CD4-positive, alpha-beta T cell (primary cell): Measurements from ENCODE around the gene GPS2. TPM values are rescaled to one million over a fixed set of nuclear protein-coding genes. Genes with fewer than 3 reads are reported as not detected.
A peak's percentile ranks its signal among the peaks of the same experiment; 100 is the strongest.

ENCODE experiments used
- ATAC-seq: fragments of 200-7000 bp; cut with Tn5 transposase; one replicate; pipeline ENCODE4 v1.10.0; 2022; ENCODE audit warnings: mild to moderate bottlenecking; ENCODE audit not compliant: poor library complexity
- CTCF ChIA-PET: fragments of 350-600 bp; sonication (Branson Sonifier 250); formaldehyde crosslinking; loops from one replicate; lab custom pipeline; 2021; ENCODE audit warnings: antibody characterized with exemption, inconsistent platforms; lab: Charles Lee
- POLR2A ChIA-PET: fragments of 350-600 bp; sonication (Branson Sonifier 250); formaldehyde crosslinking; loops from one replicate; lab custom pipeline; 2021; ENCODE audit warnings: antibody characterized with exemption, inconsistent platforms; lab: Charles Lee
- DNase-seq, 14 experiments: peaks; one replicate each; pipeline ENCODE4 v3.0.0-alpha.2; 2013 to 2020; ENCODE audit warnings: mixed read lengths in 2 of 14
- H3K27ac ChIP-seq, 2 donors: one replicate each; pipeline versions ENCODE4 v1.5.1 to v1.7.0; 2013; ENCODE audit warnings: low read length in 2 of 2, low read depth in 1 of 2, mild to moderate bottlenecking in 1 of 2
- H3K27me3 ChIP-seq, 2 experiments: 1 replicate in 1 of 2; 2 replicates in 1 of 2; pipeline versions ENCODE4 v1.6.1 to v1.7.0; 2013; ENCODE audit warnings: low read length in 2 of 2, control low read depth in 1 of 2, mild to moderate bottlenecking in 1 of 2, moderate library complexity in 1 of 2; ENCODE audit not compliant: insufficient read depth in 2 of 2, control insufficient read depth in 1 of 2
- H3K36me3 ChIP-seq: one replicate; pipeline ENCODE4 v1.6.1; 2013; ENCODE audit warnings: low read length, control low read depth; ENCODE audit not compliant: insufficient read depth
- H3K4me1 ChIP-seq: one replicate; pipeline ENCODE4 v1.6.1; 2013; ENCODE audit warnings: low read length, control low read depth; ENCODE audit not compliant: insufficient read depth
- H3K4me3 ChIP-seq: one replicate; pipeline ENCODE4 v1.5.1; 2013; ENCODE audit warnings: mild to moderate bottlenecking, low read length, moderate library complexity
- H3K9me3 ChIP-seq, 2 experiments: 1 replicate in 1 of 2; 2 replicates in 1 of 2; pipeline versions ENCODE4 v1.6.1 to v1.7.0; 2013; ENCODE audit warnings: low read length in 2 of 2, mild to moderate bottlenecking in 2 of 2, control low read depth in 1 of 2, moderate library complexity in 1 of 2; ENCODE audit not compliant: control insufficient read depth in 1 of 2, insufficient read depth in 1 of 2
- H3K27ac Mint-ChIP-seq: one replicate; pipeline ENCODE4 v1.8.0; 2020; ENCODE audit warnings: mixed read lengths
- H3K27me3 Mint-ChIP-seq: one replicate; pipeline ENCODE4 v1.8.0; 2021; ENCODE audit warnings: mixed read lengths
- H3K36me3 Mint-ChIP-seq: one replicate; pipeline ENCODE4 v1.8.0; 2021; ENCODE audit warnings: low read depth, mixed read lengths
- H3K4me1 Mint-ChIP-seq: one replicate; pipeline ENCODE4 v1.8.0; 2021; ENCODE audit warnings: low read depth, mixed read lengths
- H3K4me3 Mint-ChIP-seq: one replicate; pipeline ENCODE4 v1.8.0; 2020; ENCODE audit warnings: mild to moderate bottlenecking, mixed read lengths
- H3K9me3 Mint-ChIP-seq: one replicate; pipeline ENCODE4 v1.8.0; 2020; ENCODE audit warnings: mixed read lengths
- CTCF ChIP-seq: fragments of 200-600 bp; IDR thresholded peaks from one replicate; pipeline ENCODE4 v1.8.0; 2022; ENCODE audit warnings: antibody characterized with exemption, mild to moderate bottlenecking
- intact Hi-C, 2 experiments: fragments of 100-400 bp; cut with DNase I in 1 of 2; cut with micrococcal nuclease in 1 of 2; formaldehyde crosslinking; loops; one replicate each; pipeline versions ENCODE4 v1.15.1 to v1.9.0; 2023 to 2025; cut with DNase I, micrococcal nuclease
- total RNA-seq, 174 experiments: library from RNA in 2 of 174; stranded (reverse) in 2 of 174; gene quantifications; one replicate each; pipeline ENCODE4 v1.2.3 and lab custom pipeline; 2021 to 2026

GPS2 gene
- total RNA-seq, 2 experiments from 2014 or later, result 122 to 140 TPM

GRCh38 chr17:7352910-7353635, 37.9 kb upstream of the GPS2 start:
- H3K9me3 Mint-ChIP-seq, result no peaks in the 10 kb centered on the region
- DNase-seq, result peak in 1 of 14 experiments; percentile 45
- H3K27ac Mint-ChIP-seq, result peak overlapping the region; percentile 86
- CTCF ChIA-PET, result interaction anchor here (5.1 kb wide), 1 partner anchor 83 kb away, joined by 55 read pairs; the partner anchor contains the start of gene TMEM102
- TF ChIP-seq CTCF, result no peak
- H3K4me1 Mint-ChIP-seq, result peaks cover 49% of the 10 kb centered on the region
- Histone ChIP-seq H3K4me3 (no peak overlapping the region), H3K27ac (no peak overlapping the region), H3K9me3 (no peaks in the 10 kb centered on the region), H3K27me3 (no peaks in the 10 kb centered on the region), H3K4me1 (peaks cover 59% of the 10 kb centered on the region), H3K36me3 (peaks cover 23% of the 10 kb centered on the region)
- no peaks in the 10 kb centered on the region for H3K27me3 Mint-ChIP-seq
- ATAC-seq, result no peak
- H3K36me3 Mint-ChIP-seq, result peaks cover 25% of the 10 kb centered on the region
- POLR2A ChIA-PET, result interaction anchor here (1.2 to 1.3 kb wide), 3 partner anchors 23 to 231 kb away, joined by 4 to 5 read pairs (median 4); partner anchors contain the start of gene MPDU1
- intact Hi-C loops, result loop anchor here (5.0 to 10.0 kb wide), 4 partner anchors 52 to 311 kb away; partner anchors contain the start of genes FGF11 (in 1 of the 2), NLGN2 (in 1 of the 2), SLC16A11 (in 1 of the 2) and TMEM102 (in 1 of the 2)
- H3K4me3 Mint-ChIP-seq, result peak overlapping the region; percentile 90

GRCh38 chr17:7352503-7352889, 37.3 kb upstream of the GPS2 start:
- ChIA-PET CTCF (no interaction called here), POLR2A (no interaction called here)
- ATAC-seq (no peak), DNase-seq (no peak)
- Mint-ChIP-seq H3K4me3 (peak overlapping the region; percentile 90), H3K9me3 (no peaks in the 10 kb centered on the region), H3K27me3 (no peaks in the 10 kb centered on the region), H3K36me3 (peaks cover 31% of the 10 kb centered on the region), H3K4me1 (peaks cover 49% of the 10 kb centered on the region), H3K27ac (peak overlapping the region; percentile 86)
- Histone ChIP-seq H3K36me3 (peaks cover 29% of the 10 kb centered on the region), H3K27ac (peak overlapping the region; percentile 69 to 75), H3K4me3 (peak overlapping the region; percentile 66), H3K4me1 (peaks cover 59% of the 10 kb centered on the region), H3K9me3 (no peaks in the 10 kb centered on the region), H3K27me3 (no peaks in the 10 kb centered on the region)
- no peak for TF ChIP-seq CTCF
- intact Hi-C loops, result loop anchor here (5.0 to 10.0 kb wide), 4 partner anchors 52 to 310 kb away; partner anchors contain the start of genes FGF11 (in 1 of the 2), NLGN2 (in 1 of the 2), SLC16A11 (in 1 of the 2) and TMEM102 (in 1 of the 2)

- Histone ChIP-seq H3K4me1 (peaks cover 59% of the 10 kb centered on the region), H3K27ac (peak within 1 kb of the TSS; percentile 69 to 75), H3K4me3 (peak within 1 kb of the TSS; percentile 66), H3K27me3 (no peaks in the 10 kb centered on the region), H3K36me3 (peaks cover 35% of the 10 kb centered on the region), H3K9me3 (no peaks in the 10 kb centered on the region)
- Mint-ChIP-seq H3K27me3 (no peaks in the 10 kb centered on the region), H3K4me3 (peak within 1 kb of the TSS; percentile 90), H3K9me3 (no peaks in the 10 kb centered on the region), H3K36me3 (peaks cover 37% of the 10 kb centered on the region), H3K4me1 (peaks cover 49% of the 10 kb centered on the region), H3K27ac (peak within 1 kb of the TSS; percentile 86)
- ChIA-PET CTCF (interaction anchor here (0.6 to 1.2 kb wide), 7 partner anchors 16 to 305 kb away, joined by 3 to 6 read pairs (median 3); partner anchors contain the start of gene ACAP1), POLR2A (interaction anchor here (0.7 to 5.6 kb wide), 12 partner anchors 11 to 113 kb away, joined by 3 to 96 read pairs (median 4); partner anchors contain the start of genes ACAP1, GABARAP, GPS2 and NEURL4)
- ATAC-seq (peak; percentile 58), DNase-seq (peak; percentile 45 to 91 (median 70))
- intact Hi-C loops, result loop anchor here (1.0 to 10.0 kb wide), 7 partner anchors 15 to 310 kb away; partner anchors contain the start of genes ACAP1 (in 1 of the 2), FGF11 (in 1 of the 2), NEURL4 (in 1 of the 2) and NLGN2 (in 1 of the 2)
- TF ChIP-seq CTCF, result no peak
Observed at GRCh38 chr17:7351665-7352502, 36.7 kb upstream of the GPS2 start, which contains the start of gene KCTD11. Gene KCTD11, plus strand, starts transcription at chr17:7352162.
